GM06990 (cell line): Measurements from ENCODE around the gene TTLL12.

Experiments
- DNase-seq: peaks from one replicate; pipeline ENCODE4 v3.0.0-alpha.2; 2011; ENCODE audit not compliant: insufficient read length; ENCODE audit errors: extremely low read depth
- H3K27me3 ChIP-seq: replicated peaks from 2 replicates; pipeline ENCODE4 v1.6.0; 2011; ENCODE audit warnings: low read length; ENCODE audit not compliant: control insufficient read depth, insufficient read depth
- H3K36me3 ChIP-seq: 2 replicates; pipeline ENCODE4 v1.5.1; 2011; ENCODE audit warnings: low read length; ENCODE audit not compliant: control insufficient read depth, insufficient read depth
- H3K4me3 ChIP-seq: replicated peaks from 2 replicates; pipeline ENCODE4 v1.5.1; 2011; ENCODE audit warnings: low read depth, mild to moderate bottlenecking, control low read depth, low read length
- CTCF ChIP-seq: IDR thresholded peaks from 2 replicates; pipeline ENCODE4 v1.5.1; 2011; ENCODE audit warnings: low read length, control low read depth, mild to moderate bottlenecking, inconsistent platforms; ENCODE audit not compliant: insufficient read depth, poor library complexity, severe bottlenecking

TTLL12 gene

GRCh38 chr22:43218786-43219185, 31.9 kb upstream of the TTLL12 start:
- H3K27me3 ChIP-seq: peaks cover 3% of the 10 kb centered on the region
- H3K4me3 ChIP-seq: no peak overlapping the region
- DNase-seq: no peak
- H3K36me3 ChIP-seq: no peaks in the 10 kb centered on the region
- no peak for TF ChIP-seq CTCF

- H3K4me3 ChIP-seq: no peak overlapping the region
- no peaks in the 10 kb centered on the region for H3K36me3 ChIP-seq
- no peak for DNase-seq
- H3K27me3 ChIP-seq: peaks cover 5% of the 10 kb centered on the region
- no peak for TF ChIP-seq CTCF
Observed at GRCh38 chr22:43217285-43218030, 30.5 kb upstream of the TTLL12 start.

GRCh38 chr22:43216738-43217137, 29.8 kb upstream of the TTLL12 start:
- no peak for DNase-seq
- no peak for TF ChIP-seq CTCF
- Histone ChIP-seq H3K4me3 (no peak overlapping the region), H3K27me3 (peaks cover 5% of the 10 kb centered on the region), H3K36me3 (no peaks in the 10 kb centered on the region)

GRCh38 chr22:43213962-43214361, 27.0 kb upstream of the TTLL12 start:
- no peak for TF ChIP-seq CTCF
- Histone ChIP-seq H3K4me3 (no peak overlapping the region), H3K36me3 (no peaks in the 10 kb centered on the region), H3K27me3 (peaks cover 1% of the 10 kb centered on the region)
- DNase-seq: no peak

- no peak for TF ChIP-seq CTCF
- H3K36me3 ChIP-seq: no peaks in the 10 kb centered on the region
- H3K27me3 ChIP-seq: peaks cover 1% of the 10 kb centered on the region
- H3K4me3 ChIP-seq: no peak overlapping the region
- DNase-seq: no peak
Observed at GRCh38 chr22:43213051-43213450, 26.1 kb upstream of the TTLL12 start.
